Ramos (cell line): ENCODE data around the gene TCF7L2.

ENCODE experiments used
- in situ Hi-C: fragments of 300-500 bp; cut with MboI; formaldehyde crosslinking; loops from one replicate; pipeline ENCODE4 v1.14.3; 2022; ENCODE audit warnings: low sequenced_read_pairs; ENCODE audit not compliant: unreplicated experiment

TCF7L2 gene

GRCh38 chr10:113111900-113112853, 162.1 kb downstream of the TCF7L2 start:
- in situ Hi-C loops = no loop called here

DNA sequence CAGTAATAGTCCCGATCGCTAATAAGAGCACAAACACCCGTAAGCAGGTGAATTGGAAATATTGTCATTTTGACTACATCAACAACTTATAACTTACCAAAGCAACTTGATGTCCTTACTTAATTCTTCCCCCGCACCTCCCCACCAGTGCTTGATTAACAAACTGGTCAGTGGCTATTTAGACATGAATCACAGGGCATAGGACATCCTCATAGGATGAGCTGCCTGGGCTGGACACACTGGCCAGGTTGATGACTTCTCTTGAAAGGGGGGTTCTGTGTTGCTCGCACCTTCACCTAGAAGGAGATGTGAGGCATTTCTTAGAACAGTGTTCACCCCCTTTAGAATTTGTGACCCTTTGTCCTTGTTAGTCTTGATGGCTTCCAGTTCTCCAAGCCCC, 163.2 kb downstream of the TCF7L2 start:
- in situ Hi-C loops = no loop called here

- in situ Hi-C loops = no loop called here
Measured at GRCh38 chr10:113113918-113114317, 163.9 kb downstream of the TCF7L2 start.

DNA sequence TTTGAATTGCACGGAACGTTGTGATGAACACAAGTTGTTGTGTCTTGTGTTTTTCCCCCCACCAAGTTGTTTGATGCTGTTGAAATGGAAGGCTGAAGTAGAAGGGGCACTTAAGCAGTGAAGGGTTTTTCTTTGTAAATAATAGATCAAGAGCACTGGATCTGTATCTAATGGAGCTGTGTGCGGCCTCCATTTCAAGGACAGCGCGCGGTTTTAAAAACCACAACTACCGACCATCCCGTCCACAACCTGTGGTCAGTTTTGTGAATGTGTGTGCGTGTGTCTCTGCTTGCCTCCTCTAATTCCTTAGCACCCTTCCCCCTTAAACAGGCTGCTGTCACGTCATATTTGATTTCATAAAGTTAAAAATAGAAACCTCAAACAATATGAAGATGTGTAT, 165.5 kb downstream of the TCF7L2 start:
- in situ Hi-C loops = no loop called here

DNA sequence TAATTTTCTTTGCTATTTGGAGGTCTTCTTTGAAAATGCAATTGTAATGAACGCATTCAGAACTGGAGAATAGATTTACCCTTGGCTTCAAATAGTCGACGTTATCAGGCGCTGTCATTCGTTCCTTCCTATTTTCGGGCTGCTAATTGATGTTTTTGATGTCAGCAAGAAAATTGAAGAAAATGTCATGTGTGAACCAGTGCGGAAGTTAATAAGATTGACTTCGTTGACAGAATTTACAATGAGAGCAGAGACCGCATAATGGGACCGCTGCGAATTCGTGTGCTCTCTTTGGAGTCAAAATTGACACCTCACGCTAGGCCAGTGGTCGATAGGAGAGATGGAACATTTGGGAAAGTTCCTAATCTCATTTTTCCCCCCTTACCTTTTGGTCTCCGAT, 168.8 kb downstream of the TCF7L2 start:
- in situ Hi-C loops = no loop called here

GRCh38 chr10:113119801-113120200, 169.8 kb downstream of the TCF7L2 start:
- in situ Hi-C loops = no loop called here

DNA sequence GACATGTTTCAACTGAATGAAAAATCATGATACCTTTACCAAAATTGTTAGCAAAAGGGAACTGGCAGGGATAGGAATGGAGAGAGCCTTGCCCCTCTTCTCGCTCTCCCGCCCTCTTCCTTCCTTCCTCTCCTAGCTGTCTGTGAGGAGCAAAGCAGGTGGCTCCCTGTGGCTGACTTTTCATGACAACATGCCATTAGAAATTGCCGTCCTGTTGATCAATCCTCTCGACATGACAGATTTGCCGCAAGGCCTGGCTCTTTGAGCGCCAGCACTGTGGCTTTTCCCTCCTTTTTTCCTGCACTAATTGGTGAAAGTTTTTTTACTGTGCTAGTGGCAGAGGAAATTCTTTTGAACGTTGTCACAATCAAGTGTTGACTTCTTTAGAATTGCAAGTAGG, 171.1 kb downstream of the TCF7L2 start:
- in situ Hi-C loops = no loop called here

GRCh38 chr10:113122947-113123346, 172.9 kb downstream of the TCF7L2 start:
- in situ Hi-C loops = no loop called here

GRCh38 chr10:113124724-113125123, 174.7 kb downstream of the TCF7L2 start:
- in situ Hi-C loops = no loop called here

GRCh38 chr10:113125612-113126011, 175.6 kb downstream of the TCF7L2 start:
- in situ Hi-C loops = no loop called here

GRCh38 chr10:113126229-113127201, 176.5 kb downstream of the TCF7L2 start:
- in situ Hi-C loops = no loop called here

- in situ Hi-C loops = no loop called here
Measured at GRCh38 chr10:113127261-113127900, 177.3 kb downstream of the TCF7L2 start.

DNA sequence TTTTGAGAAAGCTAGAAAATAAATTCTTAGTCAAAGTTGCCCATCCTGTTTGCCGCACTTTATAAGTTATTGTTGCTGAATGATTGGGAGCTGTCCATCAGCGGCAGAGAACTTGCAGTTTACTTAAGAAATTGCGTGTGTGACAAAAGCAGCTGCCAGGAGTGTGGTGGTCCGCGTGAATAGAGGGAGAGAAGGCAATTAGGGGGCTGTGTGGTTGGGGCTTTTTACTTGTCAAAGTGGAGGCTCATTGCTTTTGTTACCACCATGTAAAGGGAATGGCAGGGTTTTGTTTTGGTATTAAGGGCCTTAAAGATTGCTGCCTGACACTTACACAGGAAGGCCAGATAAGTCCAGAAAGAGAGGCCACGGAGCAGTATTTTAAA, 177.8 kb downstream of the TCF7L2 start:
- in situ Hi-C loops = no loop called here

DNA sequence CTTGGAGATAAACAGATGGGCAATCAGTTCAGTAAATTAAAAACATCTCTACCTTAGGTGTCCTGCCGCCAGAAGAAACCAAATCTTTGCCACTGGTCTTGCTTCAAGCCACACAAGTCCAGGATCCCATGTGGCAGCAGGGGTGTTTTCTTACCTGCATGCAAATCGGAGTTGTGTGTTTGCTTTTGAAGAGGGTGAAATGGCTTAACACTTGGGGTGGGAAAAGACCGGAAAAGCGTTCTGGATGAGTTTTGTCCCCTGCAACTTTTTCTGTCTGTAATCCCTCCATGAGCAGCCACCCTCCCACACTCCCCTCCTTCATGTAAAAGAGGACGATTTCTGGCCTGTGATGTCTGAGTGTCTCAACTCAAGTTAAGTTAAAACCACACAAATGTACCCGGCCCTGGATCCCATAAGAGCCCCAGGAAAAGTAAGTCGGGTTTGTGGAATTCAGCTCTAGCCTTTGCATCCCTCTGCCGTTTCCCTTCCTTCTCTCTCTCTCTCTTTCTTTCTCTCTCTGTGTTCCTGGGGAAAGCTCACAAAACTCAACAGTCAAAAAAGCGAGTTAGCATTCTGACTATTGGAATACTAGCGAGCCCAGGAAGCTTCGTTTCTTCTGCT, 178.5 kb downstream of the TCF7L2 start:
- in situ Hi-C loops = no loop called here

DNA sequence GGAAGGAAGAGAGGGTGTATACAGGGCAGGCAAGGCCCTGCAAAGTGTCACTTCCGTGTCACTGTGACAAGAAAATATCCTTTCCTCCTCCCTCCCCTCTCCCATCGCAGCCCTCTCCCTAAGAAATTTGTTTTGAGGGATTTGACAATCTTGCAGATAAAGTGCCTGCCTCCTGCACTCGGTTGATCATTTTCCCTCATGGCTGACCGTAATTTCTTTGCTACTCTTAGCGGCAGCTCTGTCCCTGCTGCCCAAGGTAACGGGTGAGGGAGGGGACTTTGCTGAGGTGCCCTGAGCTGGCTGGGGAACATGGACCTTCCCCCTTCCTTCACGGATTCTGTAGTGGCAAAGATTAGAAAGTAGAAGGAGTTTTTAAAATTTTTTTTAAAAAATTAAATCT, 179.1 kb downstream of the TCF7L2 start:
- in situ Hi-C loops = no loop called here

DNA sequence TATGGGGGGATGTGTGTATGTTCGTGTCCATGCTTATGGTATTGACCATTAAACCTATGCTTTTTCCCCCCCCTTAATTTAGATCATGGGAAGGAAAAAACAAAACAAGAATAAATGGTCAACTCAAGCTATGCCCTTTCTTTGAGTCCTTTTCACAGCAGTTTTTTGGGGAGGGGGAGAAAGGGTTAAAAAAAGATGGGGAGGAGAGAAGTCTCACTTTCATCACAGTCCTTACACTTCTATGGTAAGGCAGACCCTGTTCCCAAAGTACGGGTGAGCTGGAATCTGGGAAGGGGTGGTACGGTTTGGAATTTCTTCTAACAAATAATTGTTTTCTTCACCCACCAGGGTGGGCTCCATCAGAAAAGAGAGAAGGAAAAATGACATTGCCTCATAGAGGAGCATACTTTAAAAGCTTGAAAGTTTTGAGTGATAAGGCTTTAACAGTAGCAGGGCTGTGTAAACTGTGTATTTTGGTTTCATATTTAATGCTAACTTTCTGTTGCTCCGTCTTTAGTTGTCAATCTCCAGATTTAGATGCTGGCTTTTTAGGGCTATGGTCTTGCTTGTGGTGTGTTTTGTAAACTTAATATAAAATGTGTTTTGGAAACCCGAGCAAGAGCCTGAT, 180.1 kb downstream of the TCF7L2 start:
- in situ Hi-C loops = no loop called here

DNA sequence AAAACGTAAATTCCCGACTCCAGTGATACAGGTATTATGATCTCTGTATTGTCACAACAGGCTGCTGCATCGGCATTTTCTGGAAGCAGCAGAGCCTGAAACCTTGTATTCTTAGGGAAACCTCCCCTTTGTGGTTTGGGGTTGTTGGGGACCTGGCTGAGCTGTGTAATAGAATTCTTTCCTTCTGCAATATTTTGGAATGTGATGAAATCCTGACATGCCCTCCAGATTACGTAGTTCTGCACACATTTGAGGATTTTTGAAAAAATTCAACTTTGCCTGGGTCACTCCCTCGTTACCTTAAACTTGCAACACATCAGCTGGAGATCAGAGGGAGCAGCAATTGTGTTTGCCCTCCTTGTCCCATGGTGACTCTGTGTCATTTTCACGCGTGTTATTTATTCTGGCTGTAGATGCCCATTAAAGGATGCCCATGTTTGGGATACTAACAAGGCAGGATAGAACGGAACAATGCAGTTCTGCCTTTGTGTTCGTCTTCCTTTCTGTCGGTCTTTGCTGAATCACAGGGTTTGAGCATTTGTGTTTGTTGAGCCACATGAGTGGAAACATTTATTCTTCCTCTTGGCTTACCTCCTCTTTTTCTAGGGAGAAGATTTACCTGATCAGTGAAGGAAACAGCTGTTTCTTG, 181.7 kb downstream of the TCF7L2 start:
- in situ Hi-C loops = no loop called here

GRCh38 chr10:113132591-113133121, 182.6 kb downstream of the TCF7L2 start:
- in situ Hi-C loops = no loop called here
